GM21619 (cell line): ENCODE data around the gene NAPA.

Source experiments
- ATAC-seq: cut with Tn5 transposase; IDR thresholded peaks from one replicate; pipeline ENCODE4 v1.9.1; 2021; ENCODE audit not compliant: unreplicated experiment

NAPA gene

GRCh38 chr19:47503130-47503825 lies 11.6 kb downstream of the NAPA start:
- no peak for ATAC-seq

- ATAC-seq = no peak
Observed at GRCh38 chr19:47499863-47500830, 14.7 kb downstream of the NAPA start.

DNA sequence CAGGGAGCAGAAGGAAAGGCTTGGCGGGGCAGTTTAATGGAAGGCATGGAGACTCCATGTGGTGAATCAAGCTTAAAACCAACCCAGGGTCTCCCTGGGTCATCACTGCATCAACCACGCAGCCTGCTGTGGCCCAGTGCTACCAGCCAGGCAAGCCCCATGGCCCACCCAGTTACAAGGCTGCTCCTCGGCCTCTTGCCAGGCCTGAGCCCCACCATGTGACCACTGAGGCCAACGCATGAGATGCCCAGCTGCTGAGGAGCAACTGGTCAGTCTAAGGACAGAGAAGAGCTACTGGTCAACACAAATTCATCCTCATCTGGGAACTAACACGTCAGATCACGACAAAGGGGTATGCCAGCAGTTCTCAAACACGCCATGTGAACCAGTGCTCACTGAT lies 15.5 kb downstream of the NAPA start:
- no peak for ATAC-seq

DNA sequence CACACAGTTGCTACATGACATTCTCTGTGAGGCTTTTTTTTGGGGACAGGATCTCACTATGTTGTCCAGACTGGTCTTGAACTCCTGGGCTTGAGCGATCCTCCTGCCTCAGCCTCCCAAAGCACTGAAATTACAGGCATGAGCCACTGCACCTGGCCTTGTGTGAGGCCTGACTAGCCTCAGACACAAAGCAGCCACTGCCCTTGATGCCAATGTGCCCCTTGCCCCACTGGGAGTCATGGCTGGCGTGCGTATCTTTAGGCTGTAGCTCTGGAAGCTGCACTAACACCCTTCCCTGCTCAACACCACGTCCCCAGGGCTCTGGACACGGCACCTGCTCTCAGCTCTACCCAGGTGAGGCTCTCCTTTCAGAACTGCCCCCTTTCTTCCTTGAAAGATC lies 16.3 kb downstream of the NAPA start:
- no peak for ATAC-seq

GRCh38 chr19:47497821-47498520 lies 16.9 kb downstream of the NAPA start:
- no peak for ATAC-seq

GRCh38 chr19:47497050-47497766 lies 17.7 kb downstream of the NAPA start:
- no peak for ATAC-seq

GRCh38 chr19:47495478-47496372 lies 19.1 kb downstream of the NAPA start:
- no peak for ATAC-seq

GRCh38 chr19:47494729-47495128 lies 20.1 kb downstream of the NAPA start:
- no peak for ATAC-seq

DNA sequence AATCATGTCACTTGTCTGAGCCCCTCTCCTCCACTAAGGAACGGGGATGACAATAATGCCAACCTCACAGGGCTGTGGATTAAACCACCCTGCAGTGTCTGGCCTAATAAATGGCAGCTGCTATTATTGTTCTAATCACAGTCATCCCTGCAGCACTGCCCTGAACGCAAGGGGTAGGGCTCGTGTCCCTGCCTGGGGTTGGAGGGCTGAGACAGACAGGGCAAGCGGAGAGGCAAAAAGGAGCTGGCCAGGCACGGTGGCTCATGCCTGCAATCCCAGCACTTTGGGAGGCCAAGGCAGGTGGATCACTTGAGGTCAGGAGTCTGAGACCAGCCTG lies 20.7 kb downstream of the NAPA start:
- ATAC-seq = no peak

DNA sequence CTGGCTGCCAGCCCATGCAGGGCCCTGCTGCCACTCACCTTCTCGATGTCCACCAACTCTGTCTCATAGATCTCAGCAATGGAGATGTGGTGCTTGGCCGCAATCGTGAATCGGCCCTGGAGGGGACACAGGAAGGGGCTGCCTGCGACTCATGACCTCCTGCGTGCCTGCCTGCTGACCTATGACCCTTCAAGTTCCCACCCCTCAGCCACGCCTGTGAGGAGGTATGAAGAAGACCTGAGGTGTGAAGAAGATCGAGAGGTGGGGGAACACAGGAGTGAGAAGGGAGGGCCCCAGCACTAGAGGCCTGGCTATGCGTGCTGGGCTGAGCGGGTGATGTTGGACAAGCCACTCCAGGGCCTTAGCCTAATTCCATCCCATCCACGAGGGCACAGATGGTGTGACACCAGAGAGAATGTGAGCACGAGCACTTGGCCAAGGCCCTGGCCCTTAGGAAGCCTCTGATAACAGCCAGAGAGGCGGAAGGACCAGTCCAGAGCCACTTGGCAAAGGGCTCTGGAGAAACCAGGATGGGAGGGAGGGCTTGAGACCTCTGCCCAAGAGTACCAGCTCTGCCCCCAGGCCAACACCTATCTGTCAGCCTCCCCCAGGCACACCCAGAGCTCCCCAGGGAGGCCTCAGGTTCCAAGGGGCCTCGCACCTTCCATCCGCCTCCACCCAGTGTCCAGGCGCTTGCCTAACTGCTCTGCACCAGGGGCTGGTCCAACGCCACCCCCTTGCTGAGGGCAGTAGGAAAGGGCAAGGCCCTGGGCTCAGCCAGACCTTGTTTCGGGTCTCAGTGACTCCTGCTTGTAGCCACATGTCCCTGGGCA lies 21.3 kb downstream of the NAPA start:
- no peak for ATAC-seq

DNA sequence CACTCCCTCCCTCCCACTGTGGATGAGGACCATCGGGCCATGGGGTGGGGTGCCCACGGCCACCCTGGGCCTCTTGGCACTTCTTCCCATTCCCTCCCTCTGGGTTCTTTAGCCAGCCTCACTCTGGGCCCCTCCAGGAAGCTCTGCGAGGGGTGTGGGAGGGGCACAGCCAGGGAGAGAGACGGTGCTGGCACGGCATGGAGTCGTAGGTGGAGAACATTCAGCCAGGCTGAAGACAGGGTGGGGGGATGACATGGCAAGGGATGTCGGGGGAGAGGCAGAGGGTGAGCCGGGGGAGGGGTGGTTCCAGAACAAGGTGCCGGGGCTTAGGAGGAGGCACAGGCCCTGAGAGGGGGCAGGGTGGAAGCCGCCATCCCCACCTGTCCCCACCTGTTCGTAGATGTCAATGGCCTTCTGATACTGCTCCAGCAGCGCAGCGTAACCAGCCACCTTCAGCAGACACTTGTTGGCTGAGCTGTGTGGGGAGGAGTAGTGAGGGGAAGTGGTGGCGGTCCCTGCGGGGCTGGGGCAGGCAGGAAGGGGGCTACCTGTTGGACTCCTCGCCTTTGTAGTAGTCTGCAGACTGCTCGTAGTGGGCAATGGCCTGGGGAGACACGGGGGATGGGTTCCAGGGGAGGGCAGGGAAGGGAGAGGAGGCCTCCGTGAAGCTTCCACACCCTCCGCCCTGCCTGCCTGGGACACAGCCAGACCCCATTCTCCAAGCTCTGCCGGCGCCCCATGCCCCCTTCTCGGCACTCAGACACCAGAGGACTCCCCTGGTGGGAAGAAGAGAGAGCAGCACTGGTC lies 22.1 kb downstream of the NAPA start:
- no peak for ATAC-seq

DNA sequence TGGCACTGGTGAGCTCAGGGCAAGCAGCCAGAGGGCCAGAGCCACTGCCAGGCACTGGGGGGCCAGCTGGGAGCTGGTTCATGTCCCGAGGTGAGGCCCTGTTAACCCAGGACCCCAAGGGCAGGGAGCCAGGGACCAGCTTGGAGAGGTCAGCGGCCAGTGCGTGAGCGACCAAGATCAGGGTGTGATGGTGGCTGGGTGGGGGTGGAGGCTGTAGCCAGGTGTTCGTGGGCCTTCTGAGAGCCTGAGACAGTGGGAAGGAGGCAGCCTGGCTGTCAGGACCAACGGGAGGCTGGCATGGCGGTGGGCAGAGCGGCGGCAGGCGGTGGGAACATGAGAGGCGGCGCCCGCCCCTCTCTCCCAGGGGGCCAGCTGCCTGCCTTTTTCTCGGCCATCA lies 22.7 kb downstream of the NAPA start:
- ATAC-seq = no peak

DNA sequence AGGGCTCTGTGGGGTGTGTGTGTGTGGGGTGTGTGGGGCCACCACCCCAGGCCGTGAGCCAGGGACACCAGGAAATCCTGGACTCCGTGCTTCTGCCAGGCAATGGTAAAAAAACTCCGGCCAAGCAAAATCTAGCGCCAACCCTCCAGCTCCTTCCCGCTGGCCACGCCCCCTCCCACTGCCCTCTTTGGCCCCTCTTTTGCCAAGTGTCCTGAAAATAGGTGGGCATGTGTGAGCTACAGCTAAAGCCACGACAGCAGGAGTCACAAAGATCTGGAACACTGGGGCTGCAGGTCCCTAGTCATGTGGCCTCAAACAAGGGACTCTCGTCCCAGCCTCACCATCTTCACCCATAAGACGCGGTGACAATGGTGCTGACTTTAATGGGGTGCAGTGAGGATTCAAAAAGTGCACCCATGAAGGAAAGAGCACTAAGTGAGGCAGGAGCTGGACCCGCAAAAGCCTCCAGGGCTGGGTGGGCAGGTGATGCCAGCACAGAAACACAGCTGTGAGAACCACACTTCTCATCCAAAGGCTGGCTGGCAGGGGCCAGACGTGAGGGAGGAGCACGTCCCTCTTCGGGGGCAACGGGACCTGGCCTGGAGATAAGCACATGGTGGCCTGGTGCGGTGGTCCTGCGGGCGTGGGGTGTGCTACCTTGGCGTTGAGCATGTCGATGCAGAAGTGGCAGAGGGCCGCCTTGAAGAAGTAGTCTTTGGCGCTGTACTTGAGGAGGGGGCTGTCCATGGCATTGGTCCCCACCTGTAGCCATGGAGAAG lies 23.3 kb downstream of the NAPA start:
- ATAC-seq = no peak

- ATAC-seq = no peak
Observed at GRCh38 chr19:47490847-47491246, 24.0 kb downstream of the NAPA start.

GRCh38 chr19:47490031-47490430 lies 24.8 kb downstream of the NAPA start:
- ATAC-seq = no peak

DNA sequence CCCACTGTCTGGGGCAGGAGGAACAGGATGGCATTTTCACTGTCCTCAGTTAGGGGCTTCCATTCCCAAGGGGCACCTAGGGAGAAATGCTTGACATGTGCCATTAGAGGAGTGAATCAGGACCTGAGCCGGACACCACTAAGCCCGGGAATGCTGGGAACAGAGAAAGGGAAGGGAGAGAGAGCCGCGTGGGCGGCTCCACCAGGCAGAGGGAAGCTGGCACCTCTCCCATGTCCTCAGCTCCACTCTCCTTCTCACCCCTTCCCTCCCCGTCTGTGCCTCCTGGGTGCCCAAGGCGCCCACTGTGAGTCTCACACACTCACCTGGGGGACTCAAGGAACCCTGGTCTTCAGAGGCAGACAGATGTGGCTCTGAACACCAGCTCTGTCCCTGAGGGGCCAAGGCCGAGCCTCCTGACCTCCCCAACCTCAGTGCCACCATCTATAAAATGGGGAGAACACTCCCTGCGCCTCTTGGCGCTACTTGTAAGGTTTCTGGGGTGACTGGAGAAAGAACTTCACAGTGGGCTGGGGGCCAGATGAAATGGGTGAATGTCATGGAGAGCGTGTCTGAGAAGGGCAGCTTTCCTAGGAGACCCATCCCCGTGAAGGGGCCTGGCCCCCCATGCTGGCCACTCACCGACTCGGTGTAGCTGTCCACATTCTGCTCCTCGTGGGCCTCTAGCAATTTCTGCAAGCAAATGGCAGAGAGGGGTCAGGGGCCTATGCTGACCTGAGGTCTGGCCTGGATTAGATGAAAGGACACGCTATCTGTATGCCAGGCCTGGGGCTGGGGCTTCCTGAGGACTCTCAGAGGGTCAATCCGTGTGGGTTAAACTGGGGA lies 25.6 kb downstream of the NAPA start:
- no peak for ATAC-seq
